PC-9 (cell line): ENCODE results near the gene SMOC2.

ENCODE experiments used
- CTCF ChIP-seq: fragments of 200-600 bp; sonication (generic); conservative IDR thresholded peaks from 2 replicates; pipeline ENCODE4 v1.6.1; 2017; ENCODE audit warnings: mixed run types, antibody characterized with exemption, mild to moderate bottlenecking, moderate library complexity
- EZH2 ChIP-seq: fragments of 200-600 bp; sonication (generic); IDR thresholded peaks from 2 replicates; pipeline ENCODE4 v1.8.0; 2017; ENCODE audit warnings: antibody characterized with exemption, low read depth

GRCh38 chr6:168647271-168647670, 206.3 kb downstream of the SMOC2 start:
- TF ChIP-seq CTCF (no peak), EZH2 (no peak)
